Upper lobe of left lung (tissue), 4 donors: ENCODE data around the gene PNPT1.

Experiments used
- EP300 ChIP-seq, 4 donors: sonication (generic); formaldehyde crosslinking; IDR thresholded peaks; one replicate each; pipeline ENCODE4 v1.5.1; 2017; ENCODE audit warnings: antibody characterized with exemption in 4 of 4, control low read depth in 2 of 4
- POLR2AphosphoS5 ChIP-seq, 2 donors: sonication (generic); formaldehyde crosslinking; IDR thresholded peaks; one replicate each; pipeline ENCODE4 v1.5.1; 2017; ENCODE audit warnings: antibody characterized with exemption in 2 of 2
- TF ChIP-seq, protein P1 (sequence below), 6 experiments: fragments of 450-650 bp in 4 of 6; fragments of 200-600 bp in 2 of 6; sonication (generic) in 2 of 6; IDR thresholded peaks; one replicate each; pipeline ENCODE4 v1.5.1; 2016 to 2019; ENCODE audit warnings: antibody characterized with exemption in 6 of 6

DNA sequence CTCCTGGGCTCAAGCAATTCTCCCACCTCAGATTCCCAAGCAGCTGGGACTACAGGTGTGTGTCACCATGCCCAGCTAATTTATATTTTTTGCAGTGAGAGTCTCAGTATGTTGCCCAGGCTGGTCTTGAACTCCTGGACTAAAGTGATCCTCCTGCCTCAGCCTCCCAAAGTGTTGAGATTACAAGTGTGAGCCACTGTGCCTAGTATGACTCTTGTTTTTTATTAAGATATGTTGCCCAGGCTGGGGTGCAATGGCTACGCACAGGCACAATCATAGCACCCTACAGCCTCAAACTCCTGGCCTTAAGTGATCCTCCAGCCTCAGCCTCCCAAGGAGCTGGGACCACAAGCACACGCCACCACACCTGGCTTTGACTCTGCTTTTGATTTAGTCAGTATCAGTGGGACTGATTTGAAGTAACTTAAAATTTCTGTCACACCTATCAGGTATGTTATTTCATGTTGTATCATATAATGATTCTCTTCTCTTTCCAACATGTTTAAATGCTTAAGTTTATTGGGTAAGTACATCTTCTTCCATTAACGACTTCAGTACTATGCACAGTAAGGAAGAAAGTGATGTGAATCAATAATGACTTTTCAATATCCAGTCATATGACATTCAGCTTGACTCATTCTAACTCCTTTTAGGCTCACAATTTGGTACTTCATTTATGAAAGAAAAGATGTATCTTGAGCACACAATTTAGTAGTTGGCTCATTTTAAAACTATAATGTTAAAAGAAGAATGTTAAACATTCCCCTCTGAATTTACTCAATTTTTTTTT is 82.5 kb downstream of the PNPT1 start:
- no peak for TF ChIP-seq POLR2AphosphoS5 (IDR thresholded peaks at IDR 0.05)
- TF ChIP-seq, protein P1, sequence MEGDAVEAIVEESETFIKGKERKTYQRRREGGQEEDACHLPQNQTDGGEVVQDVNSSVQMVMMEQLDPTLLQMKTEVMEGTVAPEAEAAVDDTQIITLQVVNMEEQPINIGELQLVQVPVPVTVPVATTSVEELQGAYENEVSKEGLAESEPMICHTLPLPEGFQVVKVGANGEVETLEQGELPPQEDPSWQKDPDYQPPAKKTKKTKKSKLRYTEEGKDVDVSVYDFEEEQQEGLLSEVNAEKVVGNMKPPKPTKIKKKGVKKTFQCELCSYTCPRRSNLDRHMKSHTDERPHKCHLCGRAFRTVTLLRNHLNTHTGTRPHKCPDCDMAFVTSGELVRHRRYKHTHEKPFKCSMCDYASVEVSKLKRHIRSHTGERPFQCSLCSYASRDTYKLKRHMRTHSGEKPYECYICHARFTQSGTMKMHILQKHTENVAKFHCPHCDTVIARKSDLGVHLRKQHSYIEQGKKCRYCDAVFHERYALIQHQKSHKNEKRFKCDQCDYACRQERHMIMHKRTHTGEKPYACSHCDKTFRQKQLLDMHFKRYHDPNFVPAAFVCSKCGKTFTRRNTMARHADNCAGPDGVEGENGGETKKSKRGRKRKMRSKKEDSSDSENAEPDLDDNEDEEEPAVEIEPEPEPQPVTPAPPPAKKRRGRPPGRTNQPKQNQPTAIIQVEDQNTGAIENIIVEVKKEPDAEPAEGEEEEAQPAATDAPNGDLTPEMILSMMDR (IDR thresholded peaks at IDR 0.05) = no peak
- TF ChIP-seq EP300 (IDR thresholded peaks at IDR 0.05) = no peak
